GM13976 (cell line): ENCODE data around the gene CFAP73.

ENCODE experiments used
- DNase-seq: peaks from one replicate; pipeline ENCODE4 v3.0.0; 2012; ENCODE audit warnings: low spot score
- in situ Hi-C: fragments of 300-500 bp; cut with MboI; formaldehyde crosslinking; loops from one replicate; pipeline ENCODE4 v1.12.0; 2022; ENCODE audit warnings: low sequenced_read_pairs, mixed read lengths, inconsistent platforms; ENCODE audit not compliant: unreplicated experiment
- TF ChIP-seq, protein P1 (sequence below): IDR thresholded peaks from 2 replicates; pipeline ENCODE4 v1.5.1; 2012; ENCODE audit warnings: borderline replicate concordance, mild to moderate bottlenecking; ENCODE audit not compliant: insufficient read depth; ENCODE audit errors: extremely low read depth, missing control alignments, control extremely low read depth

CFAP73 gene

DNA sequence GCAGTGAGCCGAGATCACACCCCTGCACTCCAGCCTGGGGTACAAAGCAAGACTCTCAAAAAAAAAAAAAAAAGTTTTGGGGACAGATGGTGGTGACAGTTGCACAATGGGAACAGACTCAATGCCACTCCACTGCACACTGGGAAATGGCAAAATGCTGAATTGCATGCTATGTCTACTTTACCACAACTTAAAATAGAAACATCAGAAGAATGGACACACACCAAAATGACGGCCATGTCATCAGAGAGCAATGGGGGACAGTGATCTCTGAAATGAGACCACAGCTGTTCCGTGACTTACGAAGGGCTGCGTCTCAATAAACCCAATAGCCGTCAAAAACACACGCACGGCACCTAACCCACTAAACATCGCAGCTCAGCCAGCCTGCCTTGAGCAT is 22.0 kb downstream of the CFAP73 start:
- in situ Hi-C loops = loop anchor here (10.0 kb wide), 1 partner anchor 117 kb away; the partner anchor contains the start of gene DTX1
- no peak for DNase-seq
- TF ChIP-seq, protein P1, sequence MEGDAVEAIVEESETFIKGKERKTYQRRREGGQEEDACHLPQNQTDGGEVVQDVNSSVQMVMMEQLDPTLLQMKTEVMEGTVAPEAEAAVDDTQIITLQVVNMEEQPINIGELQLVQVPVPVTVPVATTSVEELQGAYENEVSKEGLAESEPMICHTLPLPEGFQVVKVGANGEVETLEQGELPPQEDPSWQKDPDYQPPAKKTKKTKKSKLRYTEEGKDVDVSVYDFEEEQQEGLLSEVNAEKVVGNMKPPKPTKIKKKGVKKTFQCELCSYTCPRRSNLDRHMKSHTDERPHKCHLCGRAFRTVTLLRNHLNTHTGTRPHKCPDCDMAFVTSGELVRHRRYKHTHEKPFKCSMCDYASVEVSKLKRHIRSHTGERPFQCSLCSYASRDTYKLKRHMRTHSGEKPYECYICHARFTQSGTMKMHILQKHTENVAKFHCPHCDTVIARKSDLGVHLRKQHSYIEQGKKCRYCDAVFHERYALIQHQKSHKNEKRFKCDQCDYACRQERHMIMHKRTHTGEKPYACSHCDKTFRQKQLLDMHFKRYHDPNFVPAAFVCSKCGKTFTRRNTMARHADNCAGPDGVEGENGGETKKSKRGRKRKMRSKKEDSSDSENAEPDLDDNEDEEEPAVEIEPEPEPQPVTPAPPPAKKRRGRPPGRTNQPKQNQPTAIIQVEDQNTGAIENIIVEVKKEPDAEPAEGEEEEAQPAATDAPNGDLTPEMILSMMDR = no peak

DNA sequence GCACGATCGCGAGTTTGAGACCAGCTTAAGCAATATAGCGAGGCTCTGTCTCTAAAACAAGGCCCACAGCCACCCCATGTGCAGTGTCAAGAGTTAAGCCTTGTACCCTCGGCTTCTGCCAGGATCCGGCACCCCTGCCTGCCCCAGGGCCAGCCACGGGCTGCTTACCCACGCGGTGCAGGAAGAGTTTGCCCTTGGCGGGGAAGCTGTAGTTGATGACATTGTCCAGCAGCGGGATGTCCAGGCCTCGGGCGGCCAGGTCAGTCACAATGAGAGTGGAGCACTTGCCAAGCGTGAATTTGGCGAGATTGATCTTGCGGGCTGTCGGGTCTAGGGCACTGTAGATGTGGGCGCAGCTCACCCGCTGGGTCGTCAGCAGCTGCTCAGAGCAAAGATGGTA is 22.7 kb downstream of the CFAP73 start:
- DNase-seq = no peak
- in situ Hi-C loops = loop anchor here (10.0 kb wide), 1 partner anchor 117 kb away; the partner anchor contains the start of gene DTX1
- TF ChIP-seq, protein P1 = no peak

DNA sequence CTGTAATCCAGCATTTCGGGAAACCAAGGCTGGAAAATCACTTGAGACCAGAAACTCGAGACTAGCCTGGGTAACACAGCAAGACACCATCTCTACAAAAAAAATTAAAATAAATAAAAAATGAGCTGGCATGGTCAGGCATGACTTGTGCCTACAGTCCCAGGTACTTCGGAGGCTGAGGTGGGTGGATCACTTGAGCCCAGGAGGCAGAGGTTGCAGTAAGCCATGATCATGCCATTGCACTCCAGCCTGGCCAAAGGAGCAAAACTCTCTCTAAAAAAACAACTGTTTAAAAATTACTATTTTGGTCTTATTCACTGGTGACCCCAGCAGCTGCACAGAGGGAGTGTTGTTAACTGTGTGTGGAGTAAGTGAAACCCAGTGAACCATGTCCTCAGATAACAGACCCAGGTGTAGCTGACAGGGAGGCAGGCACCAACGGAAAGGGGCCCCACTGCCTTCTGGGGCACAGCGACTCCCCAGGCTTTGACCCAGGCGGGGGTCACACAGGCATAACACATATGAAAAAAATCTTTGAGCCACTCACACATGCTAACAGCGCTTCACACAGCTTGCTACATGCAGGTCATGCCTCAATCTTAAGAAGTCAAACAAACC is 23.7 kb downstream of the CFAP73 start:
- in situ Hi-C loops = loop anchor here (10.0 kb wide), 1 partner anchor 118 kb away; the partner anchor contains the start of gene DTX1
- peak; percentile 72 for DNase-seq

DNA sequence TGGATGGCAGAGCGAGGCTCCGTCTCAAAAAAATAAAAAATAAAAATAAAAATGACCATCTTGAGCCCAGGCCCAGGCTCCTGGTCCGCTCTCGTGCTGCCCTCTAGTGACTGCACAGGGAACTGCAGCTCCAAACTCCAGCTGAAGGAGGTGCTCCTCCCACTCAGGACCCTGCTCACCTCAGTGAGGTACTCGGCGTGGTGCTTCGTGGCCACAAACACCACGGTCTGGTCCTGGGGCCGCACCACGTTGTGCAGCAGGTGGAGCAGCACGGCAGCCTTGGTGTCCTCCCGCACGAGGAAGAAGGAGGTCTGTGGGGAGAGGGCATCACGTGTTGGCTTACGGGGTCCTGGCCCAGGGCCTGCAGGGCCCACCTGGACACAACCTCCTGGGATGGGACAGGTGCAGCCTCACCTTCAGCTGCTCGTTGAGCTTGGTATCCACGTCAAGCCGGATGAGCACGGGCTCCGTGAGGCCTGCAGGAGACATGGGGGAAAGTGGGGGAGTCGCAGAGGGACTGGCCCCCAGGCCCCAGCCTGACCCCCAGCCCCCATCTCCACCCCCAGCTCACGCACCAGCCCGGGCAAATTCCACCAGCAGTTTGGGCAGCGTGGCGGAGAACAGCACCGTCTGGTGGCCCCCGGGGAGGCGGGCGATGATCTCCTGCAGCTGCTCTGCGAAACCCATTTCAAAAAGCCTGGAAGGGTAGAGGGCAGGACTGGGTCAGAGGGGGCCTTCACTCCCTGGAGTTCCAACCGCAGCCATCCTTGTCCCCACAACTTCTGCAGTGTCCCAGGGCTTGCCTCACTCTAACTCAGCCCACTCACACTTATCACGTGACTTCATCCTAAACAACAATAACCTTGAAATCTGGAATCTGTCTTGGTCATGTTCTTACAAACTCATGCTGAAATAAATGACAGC is 25.2 kb downstream of the CFAP73 start:
- in situ Hi-C loops = loop anchor here (10.0 to 25.0 kb wide), 2 partner anchors 120 to 738 kb away; partner anchors contain the start of gene DTX1
- TF ChIP-seq, protein P1 = peak; percentile 99
- peak; percentile 91 for DNase-seq

More for the DNA sequence above, 23.7 kb downstream of the CFAP73 start:
- TF ChIP-seq, protein P1 = no peak

DNA sequence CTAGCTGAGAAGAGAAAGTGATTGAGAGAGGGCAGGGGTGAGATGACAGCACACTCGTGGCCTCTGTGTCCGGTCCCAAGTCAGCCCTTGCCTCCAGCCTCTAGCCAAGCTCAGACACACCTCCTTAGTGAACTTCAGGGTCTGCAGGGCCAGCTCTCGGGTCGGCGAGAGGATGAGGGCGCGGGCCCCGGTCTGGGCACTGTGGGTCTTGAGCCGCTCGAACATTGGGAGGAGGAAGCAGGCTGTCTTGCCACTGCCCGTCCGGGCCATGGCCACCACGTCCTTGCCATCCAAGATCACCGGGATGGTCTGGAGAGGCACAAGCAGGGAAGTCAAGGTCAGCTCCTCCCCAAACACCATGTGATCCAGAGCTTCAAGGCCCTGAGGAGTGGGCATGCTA is 29.5 kb downstream of the CFAP73 start:
- TF ChIP-seq, protein P1 = no peak
- DNase-seq = no peak
- in situ Hi-C loops = loop anchor here (10.0 to 25.0 kb wide), 2 partner anchors 124 to 733 kb away; partner anchors contain the start of gene DTX1

DNA sequence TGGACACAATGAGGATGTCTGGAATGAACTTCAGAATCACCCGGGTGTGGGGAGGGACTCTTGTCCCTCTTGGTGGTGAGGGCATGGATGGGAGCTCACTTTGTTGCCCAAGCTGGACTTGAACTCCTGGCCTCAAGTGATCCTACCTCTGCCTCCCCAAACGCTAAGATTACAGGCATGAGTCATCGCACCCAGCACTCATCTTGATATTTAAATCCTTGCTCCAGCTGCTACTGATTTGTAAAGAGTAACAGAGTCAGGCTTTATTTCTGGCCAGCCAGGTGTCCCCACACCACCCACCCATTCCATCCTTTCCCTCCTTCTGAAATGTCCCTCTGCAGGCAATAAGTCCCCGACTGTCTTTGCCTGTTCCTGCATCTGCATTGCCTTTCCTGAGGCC is 30.8 kb downstream of the CFAP73 start:
- no peak for DNase-seq
- TF ChIP-seq, protein P1 = no peak
- in situ Hi-C loops = loop anchor here (25.0 kb wide), 1 partner anchor 732 kb away; no protein-coding TSS in a partner anchor
